ENCODE results near the gene GNA14. TPM values are rescaled to one million over a fixed set of nuclear protein-coding genes. Genes with fewer than 3 reads are reported as not detected.

The GNA14 gene
- total RNA-seq, 3 donors from 2014 or later (not counting 1 experiment from before 2014, with no cell fraction given), result 1.8 TPM; not detected in 2

DNA sequence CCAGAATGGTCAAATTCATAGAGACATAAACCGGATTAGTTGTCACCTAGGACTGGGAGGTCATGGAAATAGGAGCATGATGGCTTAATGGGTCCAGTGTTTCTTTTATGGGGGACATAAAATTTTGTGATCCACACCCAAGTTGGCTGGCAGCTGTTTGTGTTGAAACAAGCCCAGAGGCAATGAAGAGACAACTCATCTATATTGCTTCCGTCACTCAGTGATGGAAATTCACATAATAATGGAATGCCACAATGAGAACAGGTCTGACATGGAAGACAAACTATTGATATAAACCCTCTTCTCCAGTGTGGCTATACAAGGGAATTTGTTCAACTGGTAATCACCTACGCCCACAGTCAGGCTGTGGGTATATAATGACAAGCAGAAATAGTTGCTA lies 173.2 kb downstream of the GNA14 start:
- Histone ChIP-seq H3K9me3 (ENCODE audit: control insufficient read depth, insufficient read depth, low read length) (no peaks in the 10 kb centered on the region), H3K4me3 (ENCODE audit: low read length) (no peak overlapping the region), H3K27ac (ENCODE audit: low read length) (no peak overlapping the region), H3K4me1 (ENCODE audit: control insufficient read depth, insufficient read depth, low read length) (no peaks in the 10 kb centered on the region), H3K36me3 (ENCODE audit: control insufficient read depth, insufficient read depth, low read length) (no peaks in the 10 kb centered on the region), H3K27me3 (ENCODE audit: control insufficient read depth, insufficient read depth, low read length) (no peaks in the 10 kb centered on the region)
- ATAC-seq (no peak), DNase-seq (no peak)
- Mint-ChIP-seq H3K9me3 (no peaks in the 10 kb centered on the region), H3K36me3 (no peaks in the 10 kb centered on the region), H3K4me3 (no peak overlapping the region), H3K27ac (no peak overlapping the region), H3K4me1 (peaks cover 12 to 14% of the 10 kb centered on the region in 2 donors), H3K27me3 (ENCODE audit: low read depth in 2 of 2) (peaks cover 0 to 5% of the 10 kb centered on the region in 2 donors)
- TF ChIP-seq, protein P1, sequence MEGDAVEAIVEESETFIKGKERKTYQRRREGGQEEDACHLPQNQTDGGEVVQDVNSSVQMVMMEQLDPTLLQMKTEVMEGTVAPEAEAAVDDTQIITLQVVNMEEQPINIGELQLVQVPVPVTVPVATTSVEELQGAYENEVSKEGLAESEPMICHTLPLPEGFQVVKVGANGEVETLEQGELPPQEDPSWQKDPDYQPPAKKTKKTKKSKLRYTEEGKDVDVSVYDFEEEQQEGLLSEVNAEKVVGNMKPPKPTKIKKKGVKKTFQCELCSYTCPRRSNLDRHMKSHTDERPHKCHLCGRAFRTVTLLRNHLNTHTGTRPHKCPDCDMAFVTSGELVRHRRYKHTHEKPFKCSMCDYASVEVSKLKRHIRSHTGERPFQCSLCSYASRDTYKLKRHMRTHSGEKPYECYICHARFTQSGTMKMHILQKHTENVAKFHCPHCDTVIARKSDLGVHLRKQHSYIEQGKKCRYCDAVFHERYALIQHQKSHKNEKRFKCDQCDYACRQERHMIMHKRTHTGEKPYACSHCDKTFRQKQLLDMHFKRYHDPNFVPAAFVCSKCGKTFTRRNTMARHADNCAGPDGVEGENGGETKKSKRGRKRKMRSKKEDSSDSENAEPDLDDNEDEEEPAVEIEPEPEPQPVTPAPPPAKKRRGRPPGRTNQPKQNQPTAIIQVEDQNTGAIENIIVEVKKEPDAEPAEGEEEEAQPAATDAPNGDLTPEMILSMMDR (IDR thresholded peaks at IDR 0.05), result no peak
- WGBS (ENCODE audit: insufficient coverage), result 94% methylated on average over 3 of the region's 3 CpGs
- intact Hi-C loops (cut with micrococcal nuclease), result no loop called here

DNA sequence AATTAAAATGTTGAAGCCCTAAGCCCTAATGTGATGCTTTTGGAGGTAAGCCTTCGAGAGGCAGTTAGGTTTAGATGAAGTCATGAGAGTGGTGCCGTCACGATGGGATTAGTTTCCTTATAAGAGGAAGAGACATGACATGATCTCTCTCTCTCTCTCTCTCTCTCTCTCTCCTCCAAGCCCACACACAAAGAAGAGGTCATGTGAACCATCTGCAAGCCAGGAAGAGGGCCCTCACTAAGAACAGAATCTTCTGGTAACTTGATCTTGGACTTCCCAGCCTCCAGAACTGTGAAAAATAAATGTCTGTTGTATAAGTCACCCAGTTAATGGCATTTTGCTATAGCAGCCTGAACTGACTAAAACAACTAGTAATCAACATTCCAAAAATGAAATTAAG lies 175.5 kb downstream of the GNA14 start:
- H3K27ac ChIP-seq (ENCODE audit: low read length), result no peak overlapping the region
- no peaks in the 10 kb centered on the region for H3K4me1 ChIP-seq (ENCODE audit: control insufficient read depth, insufficient read depth, low read length)
- H3K27me3 ChIP-seq (ENCODE audit: control insufficient read depth, insufficient read depth, low read length), result no peaks in the 10 kb centered on the region
- H3K27me3 Mint-ChIP-seq (ENCODE audit: low read depth in 2 of 2), result peaks cover under 1 to 5% of the 10 kb centered on the region in 2 donors
- WGBS (ENCODE audit: insufficient coverage), result no CpG with 5 or more reads among the region's 3 CpGs
- no peaks in the 10 kb centered on the region for H3K9me3 ChIP-seq (ENCODE audit: control insufficient read depth, insufficient read depth, low read length)
- ATAC-seq (no peak), DNase-seq (no peak)
- TF ChIP-seq, protein P1 (IDR thresholded peaks at IDR 0.05), result no peak
- no peaks in the 10 kb centered on the region for H3K36me3 ChIP-seq (ENCODE audit: control insufficient read depth, insufficient read depth, low read length)
- no peak overlapping the region for H3K27ac Mint-ChIP-seq
- no peak overlapping the region for H3K4me3 ChIP-seq (ENCODE audit: low read length)
- H3K4me1 Mint-ChIP-seq, result peaks cover 12 to 14% of the 10 kb centered on the region in 2 donors
- no peaks in the 10 kb centered on the region for H3K9me3 Mint-ChIP-seq
- H3K4me3 Mint-ChIP-seq, result no peak overlapping the region
- H3K36me3 Mint-ChIP-seq, result no peaks in the 10 kb centered on the region
- intact Hi-C loops (cut with micrococcal nuclease), result no loop called here

DNA sequence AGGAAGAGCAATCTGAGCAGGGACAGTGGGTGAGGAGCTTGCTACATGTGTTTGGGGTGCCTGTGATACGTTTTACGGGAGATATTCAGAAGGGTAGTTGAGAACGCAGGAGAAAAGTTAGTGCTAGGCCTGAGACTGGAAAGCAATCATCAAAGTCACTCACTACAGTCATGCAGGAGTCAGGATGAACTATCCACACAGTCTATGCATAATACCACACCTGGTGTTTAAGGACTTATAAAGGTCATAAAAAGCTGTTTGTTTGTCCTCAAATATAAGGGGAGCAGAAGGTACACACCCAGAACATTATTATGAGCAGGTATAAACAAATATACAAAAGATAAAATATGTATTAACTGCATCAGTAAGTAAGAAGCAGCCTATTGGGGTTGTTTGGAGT lies 176.6 kb downstream of the GNA14 start:
- no peaks in the 10 kb centered on the region for H3K9me3 Mint-ChIP-seq
- H3K4me1 Mint-ChIP-seq, result peaks cover 10 to 12% of the 10 kb centered on the region in 2 donors
- H3K4me1 ChIP-seq (ENCODE audit: control insufficient read depth, insufficient read depth, low read length), result no peaks in the 10 kb centered on the region
- H3K27ac ChIP-seq (ENCODE audit: low read length), result no peak overlapping the region
- TF ChIP-seq, protein P1 (IDR thresholded peaks at IDR 0.05), result no peak
- peaks cover 2 to 5% of the 10 kb centered on the region in 2 donors for H3K27me3 Mint-ChIP-seq (ENCODE audit: low read depth in 2 of 2)
- H3K36me3 ChIP-seq (ENCODE audit: control insufficient read depth, insufficient read depth, low read length), result no peaks in the 10 kb centered on the region
- no peaks in the 10 kb centered on the region for H3K9me3 ChIP-seq (ENCODE audit: control insufficient read depth, insufficient read depth, low read length)
- intact Hi-C loops (cut with micrococcal nuclease), result no loop called here
- H3K27me3 ChIP-seq (ENCODE audit: control insufficient read depth, insufficient read depth, low read length), result no peaks in the 10 kb centered on the region
- no peak overlapping the region for H3K27ac Mint-ChIP-seq
- no peaks in the 10 kb centered on the region for H3K36me3 Mint-ChIP-seq
- no peak overlapping the region for H3K4me3 ChIP-seq (ENCODE audit: low read length)
- no peak for ATAC-seq
- H3K4me3 Mint-ChIP-seq, result no peak overlapping the region
- DNase-seq, result no peak
- WGBS (ENCODE audit: insufficient coverage), result 100% methylated on average over 3 of the region's 3 CpGs

DNA sequence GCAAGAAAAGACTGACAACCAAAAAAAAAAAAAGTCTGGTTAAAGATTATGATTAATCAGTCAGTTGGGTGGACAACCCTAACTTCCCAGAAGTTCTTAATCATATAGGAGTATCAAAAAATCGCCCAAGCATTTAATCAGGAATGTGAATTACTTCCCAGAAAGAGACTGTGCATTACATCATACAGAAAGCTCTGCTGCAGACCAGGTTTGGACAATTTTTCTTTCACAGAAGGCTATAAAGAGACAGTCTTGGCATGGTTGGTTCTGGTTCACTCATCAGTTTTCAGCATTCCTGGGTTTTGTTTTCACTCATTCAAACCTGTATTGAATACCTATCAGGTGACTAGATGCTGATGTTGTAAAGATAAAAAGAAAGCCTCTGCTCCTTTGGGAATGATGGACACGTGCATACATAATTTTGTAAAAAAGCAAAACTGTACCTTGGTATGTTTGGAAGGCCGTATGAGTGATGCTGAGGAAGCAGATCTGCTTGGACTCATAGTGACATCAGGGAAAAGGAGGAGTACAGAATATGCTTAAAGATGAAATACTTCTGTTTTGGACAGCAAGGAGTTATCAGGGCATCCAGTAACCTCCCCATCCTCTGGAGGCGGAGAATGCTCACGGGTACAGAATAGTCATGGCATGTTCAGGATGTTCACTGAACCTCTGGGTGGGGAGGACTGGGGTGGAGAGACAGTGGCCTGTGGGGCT lies 178.4 kb downstream of the GNA14 start:
- H3K27ac Mint-ChIP-seq, result no peak overlapping the region
- H3K4me3 ChIP-seq (ENCODE audit: low read length), result no peak overlapping the region
- H3K9me3 Mint-ChIP-seq, result no peaks in the 10 kb centered on the region
- DNase-seq, result no peak
- no peaks in the 10 kb centered on the region for H3K27me3 ChIP-seq (ENCODE audit: control insufficient read depth, insufficient read depth, low read length)
- TF ChIP-seq, protein P1 (IDR thresholded peaks at IDR 0.05), result no peak
- peaks cover 2 to 5% of the 10 kb centered on the region in 2 donors for H3K27me3 Mint-ChIP-seq (ENCODE audit: low read depth in 2 of 2)
- ATAC-seq, result no peak
- intact Hi-C loops (cut with micrococcal nuclease), result no loop called here
- H3K4me3 Mint-ChIP-seq, result no peak overlapping the region
- no peaks in the 10 kb centered on the region for H3K36me3 ChIP-seq (ENCODE audit: control insufficient read depth, insufficient read depth, low read length)
- WGBS (ENCODE audit: insufficient coverage), result 85% methylated on average over 5 of the region's 5 CpGs
- no peaks in the 10 kb centered on the region for H3K4me1 Mint-ChIP-seq
- H3K9me3 ChIP-seq (ENCODE audit: control insufficient read depth, insufficient read depth, low read length), result no peaks in the 10 kb centered on the region
- H3K27ac ChIP-seq (ENCODE audit: low read length), result no peak overlapping the region
- H3K4me1 ChIP-seq (ENCODE audit: control insufficient read depth, insufficient read depth, low read length), result no peaks in the 10 kb centered on the region
- no peaks in the 10 kb centered on the region for H3K36me3 Mint-ChIP-seq
